WTC11 (cell line): ENCODE data around the gene SDF2L1.

Experiments
- NFE2L1 ChIP-seq: sonication (generic); formaldehyde crosslinking; IDR thresholded peaks from 2 replicates; pipeline ENCODE4 v1.8.1; 2023; ENCODE audit warnings: missing genetic modification reagents
- TCF7 ChIP-seq: sonication (generic); formaldehyde crosslinking; IDR thresholded peaks from 2 replicates; pipeline ENCODE4 v1.8.0; 2022; ENCODE audit warnings: mild to moderate bottlenecking, low read depth, missing genetic modification reagents, moderate library complexity
- TEAD4 ChIP-seq: sonication (generic); formaldehyde crosslinking; IDR thresholded peaks from 2 replicates; pipeline ENCODE4 v1.8.0; 2022; ENCODE audit warnings: mild to moderate bottlenecking, missing genetic modification reagents
- ZNF219 ChIP-seq: sonication (generic); formaldehyde crosslinking; IDR thresholded peaks from 2 replicates; pipeline ENCODE4 v1.8.0; 2023; ENCODE audit warnings: missing genetic modification reagents, mild to moderate bottlenecking, borderline replicate concordance
- ZNF416 ChIP-seq: fragments of 250-450 bp; sonication (Bioruptor Pico); IDR thresholded peaks from 2 replicates; pipeline ENCODE4 v1.9.0; 2021; ENCODE audit warnings: mild to moderate bottlenecking, inconsistent platforms
- TF ChIP-seq, protein P1 (sequence below): fragments of 200-600 bp; IDR thresholded peaks from 2 replicates; pipeline ENCODE4 v1.8.0; 2022; ENCODE audit warnings: antibody characterized with exemption
- TF ChIP-seq, protein P2 (sequence below): sonication (generic); formaldehyde crosslinking; IDR thresholded peaks from 2 replicates; pipeline ENCODE4 v1.8.0; 2022; ENCODE audit warnings: mild to moderate bottlenecking, missing genetic modification reagents
- TF ChIP-seq, protein P3 (sequence below): sonication (generic); formaldehyde crosslinking; IDR thresholded peaks from 2 replicates; pipeline ENCODE4 v1.8.1; 2022; ENCODE audit warnings: low read depth, missing genetic modification reagents, borderline replicate concordance
- TF ChIP-seq, protein P4 (sequence below): sonication (generic); formaldehyde crosslinking; IDR thresholded peaks from 2 replicates; pipeline ENCODE4 v1.8.1; 2022; ENCODE audit warnings: missing genetic modification reagents, borderline replicate concordance
- TF ChIP-seq, protein P5 (sequence below): sonication (generic); formaldehyde crosslinking; conservative IDR thresholded peaks from 2 replicates; pipeline ENCODE4 v1.8.1; 2023; ENCODE audit warnings: mild to moderate bottlenecking, low read depth, missing genetic modification reagents, moderate library complexity
- TF ChIP-seq, protein P6 (sequence below): sonication (generic); formaldehyde crosslinking; IDR thresholded peaks from 2 replicates; pipeline ENCODE4 v1.8.0; 2022; ENCODE audit warnings: mild to moderate bottlenecking, missing genetic modification reagents
- TF ChIP-seq, protein P7 (sequence below): sonication (generic); formaldehyde crosslinking; conservative IDR thresholded peaks from 2 replicates; pipeline ENCODE4 v1.8.1; 2022; ENCODE audit warnings: mild to moderate bottlenecking, missing genetic modification reagents
- TF ChIP-seq, protein P8 (sequence below): sonication (generic); formaldehyde crosslinking; IDR thresholded peaks from 2 replicates; pipeline ENCODE4 v1.8.1; 2023; ENCODE audit warnings: mild to moderate bottlenecking, missing genetic modification reagents, moderate library complexity

DNA sequence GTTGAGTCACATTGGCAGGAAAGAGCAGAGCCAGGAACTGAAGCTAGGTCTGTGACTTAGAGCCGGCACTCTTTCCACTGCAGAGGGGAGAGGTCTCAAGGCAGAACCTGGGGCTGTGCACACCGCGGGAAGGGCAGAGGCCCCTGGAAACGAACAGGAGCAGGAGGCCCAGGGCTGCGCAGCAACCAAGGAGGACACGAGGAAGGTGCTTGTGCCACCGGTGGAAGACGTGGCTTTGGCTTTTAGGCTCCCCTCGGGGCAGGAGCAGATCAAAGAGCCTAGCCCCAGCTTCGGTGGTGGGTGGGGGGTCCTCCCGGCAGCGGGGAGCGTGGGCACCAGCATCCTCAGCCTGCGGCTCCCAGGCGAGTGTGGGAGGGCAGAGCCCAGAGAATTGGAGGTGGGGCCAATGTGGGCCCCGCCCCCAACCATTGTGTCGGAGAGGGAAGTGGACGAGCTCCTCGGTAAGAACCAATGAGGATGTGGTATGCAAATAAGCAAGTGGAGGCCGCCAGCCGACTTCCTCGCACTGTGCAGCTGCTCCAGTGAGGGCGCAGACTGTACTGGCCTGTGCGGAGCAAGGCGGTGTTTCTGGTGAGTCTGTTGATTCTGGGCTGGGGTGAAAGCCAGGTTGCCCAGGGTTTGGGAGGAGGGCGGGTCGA is 9.7 kb upstream of the SDF2L1 start, which contains the start of gene CCDC116:
- TF ChIP-seq, protein P1, sequence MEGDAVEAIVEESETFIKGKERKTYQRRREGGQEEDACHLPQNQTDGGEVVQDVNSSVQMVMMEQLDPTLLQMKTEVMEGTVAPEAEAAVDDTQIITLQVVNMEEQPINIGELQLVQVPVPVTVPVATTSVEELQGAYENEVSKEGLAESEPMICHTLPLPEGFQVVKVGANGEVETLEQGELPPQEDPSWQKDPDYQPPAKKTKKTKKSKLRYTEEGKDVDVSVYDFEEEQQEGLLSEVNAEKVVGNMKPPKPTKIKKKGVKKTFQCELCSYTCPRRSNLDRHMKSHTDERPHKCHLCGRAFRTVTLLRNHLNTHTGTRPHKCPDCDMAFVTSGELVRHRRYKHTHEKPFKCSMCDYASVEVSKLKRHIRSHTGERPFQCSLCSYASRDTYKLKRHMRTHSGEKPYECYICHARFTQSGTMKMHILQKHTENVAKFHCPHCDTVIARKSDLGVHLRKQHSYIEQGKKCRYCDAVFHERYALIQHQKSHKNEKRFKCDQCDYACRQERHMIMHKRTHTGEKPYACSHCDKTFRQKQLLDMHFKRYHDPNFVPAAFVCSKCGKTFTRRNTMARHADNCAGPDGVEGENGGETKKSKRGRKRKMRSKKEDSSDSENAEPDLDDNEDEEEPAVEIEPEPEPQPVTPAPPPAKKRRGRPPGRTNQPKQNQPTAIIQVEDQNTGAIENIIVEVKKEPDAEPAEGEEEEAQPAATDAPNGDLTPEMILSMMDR: no peak
- TF ChIP-seq ZNF219 (no peak), TEAD4 (CRISPR knock-in tag) (no peak), ZNF416 (CRISPR knock-in tag) (no peak), TCF7 (no peak), NFE2L1 (no peak)
- TF ChIP-seq, protein P2, sequence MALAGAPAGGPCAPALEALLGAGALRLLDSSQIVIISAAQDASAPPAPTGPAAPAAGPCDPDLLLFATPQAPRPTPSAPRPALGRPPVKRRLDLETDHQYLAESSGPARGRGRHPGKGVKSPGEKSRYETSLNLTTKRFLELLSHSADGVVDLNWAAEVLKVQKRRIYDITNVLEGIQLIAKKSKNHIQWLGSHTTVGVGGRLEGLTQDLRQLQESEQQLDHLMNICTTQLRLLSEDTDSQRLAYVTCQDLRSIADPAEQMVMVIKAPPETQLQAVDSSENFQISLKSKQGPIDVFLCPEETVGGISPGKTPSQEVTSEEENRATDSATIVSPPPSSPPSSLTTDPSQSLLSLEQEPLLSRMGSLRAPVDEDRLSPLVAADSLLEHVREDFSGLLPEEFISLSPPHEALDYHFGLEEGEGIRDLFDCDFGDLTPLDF (CRISPR knock-in tag): no peak
- TF ChIP-seq, protein P3, sequence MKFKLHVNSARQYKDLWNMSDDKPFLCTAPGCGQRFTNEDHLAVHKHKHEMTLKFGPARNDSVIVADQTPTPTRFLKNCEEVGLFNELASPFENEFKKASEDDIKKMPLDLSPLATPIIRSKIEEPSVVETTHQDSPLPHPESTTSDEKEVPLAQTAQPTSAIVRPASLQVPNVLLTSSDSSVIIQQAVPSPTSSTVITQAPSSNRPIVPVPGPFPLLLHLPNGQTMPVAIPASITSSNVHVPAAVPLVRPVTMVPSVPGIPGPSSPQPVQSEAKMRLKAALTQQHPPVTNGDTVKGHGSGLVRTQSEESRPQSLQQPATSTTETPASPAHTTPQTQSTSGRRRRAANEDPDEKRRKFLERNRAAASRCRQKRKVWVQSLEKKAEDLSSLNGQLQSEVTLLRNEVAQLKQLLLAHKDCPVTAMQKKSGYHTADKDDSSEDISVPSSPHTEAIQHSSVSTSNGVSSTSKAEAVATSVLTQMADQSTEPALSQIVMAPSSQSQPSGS: no peak
- TF ChIP-seq, protein P4, sequence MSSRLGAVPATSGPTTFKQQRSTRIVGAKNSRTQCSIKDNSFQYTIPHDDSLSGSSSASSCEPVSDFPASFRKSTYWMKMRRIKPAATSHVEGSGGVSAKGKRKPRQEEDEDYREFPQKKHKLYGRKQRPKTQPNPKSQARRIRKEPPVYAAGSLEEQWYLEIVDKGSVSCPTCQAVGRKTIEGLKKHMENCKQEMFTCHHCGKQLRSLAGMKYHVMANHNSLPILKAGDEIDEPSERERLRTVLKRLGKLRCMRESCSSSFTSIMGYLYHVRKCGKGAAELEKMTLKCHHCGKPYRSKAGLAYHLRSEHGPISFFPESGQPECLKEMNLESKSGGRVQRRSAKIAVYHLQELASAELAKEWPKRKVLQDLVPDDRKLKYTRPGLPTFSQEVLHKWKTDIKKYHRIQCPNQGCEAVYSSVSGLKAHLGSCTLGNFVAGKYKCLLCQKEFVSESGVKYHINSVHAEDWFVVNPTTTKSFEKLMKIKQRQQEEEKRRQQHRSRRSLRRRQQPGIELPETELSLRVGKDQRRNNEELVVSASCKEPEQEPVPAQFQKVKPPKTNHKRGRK: no peak
- TF ChIP-seq, protein P5, sequence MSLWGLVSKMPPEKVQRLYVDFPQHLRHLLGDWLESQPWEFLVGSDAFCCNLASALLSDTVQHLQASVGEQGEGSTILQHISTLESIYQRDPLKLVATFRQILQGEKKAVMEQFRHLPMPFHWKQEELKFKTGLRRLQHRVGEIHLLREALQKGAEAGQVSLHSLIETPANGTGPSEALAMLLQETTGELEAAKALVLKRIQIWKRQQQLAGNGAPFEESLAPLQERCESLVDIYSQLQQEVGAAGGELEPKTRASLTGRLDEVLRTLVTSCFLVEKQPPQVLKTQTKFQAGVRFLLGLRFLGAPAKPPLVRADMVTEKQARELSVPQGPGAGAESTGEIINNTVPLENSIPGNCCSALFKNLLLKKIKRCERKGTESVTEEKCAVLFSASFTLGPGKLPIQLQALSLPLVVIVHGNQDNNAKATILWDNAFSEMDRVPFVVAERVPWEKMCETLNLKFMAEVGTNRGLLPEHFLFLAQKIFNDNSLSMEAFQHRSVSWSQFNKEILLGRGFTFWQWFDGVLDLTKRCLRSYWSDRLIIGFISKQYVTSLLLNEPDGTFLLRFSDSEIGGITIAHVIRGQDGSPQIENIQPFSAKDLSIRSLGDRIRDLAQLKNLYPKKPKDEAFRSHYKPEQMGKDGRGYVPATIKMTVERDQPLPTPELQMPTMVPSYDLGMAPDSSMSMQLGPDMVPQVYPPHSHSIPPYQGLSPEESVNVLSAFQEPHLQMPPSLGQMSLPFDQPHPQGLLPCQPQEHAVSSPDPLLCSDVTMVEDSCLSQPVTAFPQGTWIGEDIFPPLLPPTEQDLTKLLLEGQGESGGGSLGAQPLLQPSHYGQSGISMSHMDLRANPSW: no peak
- TF ChIP-seq, protein P6, sequence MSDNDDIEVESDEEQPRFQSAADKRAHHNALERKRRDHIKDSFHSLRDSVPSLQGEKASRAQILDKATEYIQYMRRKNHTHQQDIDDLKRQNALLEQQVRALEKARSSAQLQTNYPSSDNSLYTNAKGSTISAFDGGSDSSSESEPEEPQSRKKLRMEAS: no peak
- TF ChIP-seq, protein P7, sequence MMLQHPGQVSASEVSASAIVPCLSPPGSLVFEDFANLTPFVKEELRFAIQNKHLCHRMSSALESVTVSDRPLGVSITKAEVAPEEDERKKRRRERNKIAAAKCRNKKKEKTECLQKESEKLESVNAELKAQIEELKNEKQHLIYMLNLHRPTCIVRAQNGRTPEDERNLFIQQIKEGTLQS: no peak
- TF ChIP-seq, protein P8, sequence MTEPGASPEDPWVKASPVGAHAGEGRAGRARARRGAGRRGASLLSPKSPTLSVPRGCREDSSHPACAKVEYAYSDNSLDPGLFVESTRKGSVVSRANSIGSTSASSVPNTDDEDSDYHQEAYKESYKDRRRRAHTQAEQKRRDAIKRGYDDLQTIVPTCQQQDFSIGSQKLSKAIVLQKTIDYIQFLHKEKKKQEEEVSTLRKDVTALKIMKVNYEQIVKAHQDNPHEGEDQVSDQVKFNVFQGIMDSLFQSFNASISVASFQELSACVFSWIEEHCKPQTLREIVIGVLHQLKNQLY: no peak
